GM23338 (cell line): ENCODE measurements around the gene HAP1. TPM values are rescaled to one million over a fixed set of nuclear protein-coding genes. Genes with fewer than 3 reads are reported as not detected.

ENCODE experiments used
- ATAC-seq: fragments of 200-7000 bp; cut with Tn5 transposase; 3 replicates; pipeline ENCODE4 v1.9.1; 2020
- DNase-seq: peaks from one replicate; pipeline ENCODE4 v3.0.0-alpha.2; 2015; ENCODE audit warnings: low spot score
- H2AFZ ChIP-seq: fragments of 200-600 bp; sonication (generic); 2 replicates; pipeline ENCODE4 v1.8.0; 2016; ENCODE audit warnings: antibody characterized with exemption, mild to moderate bottlenecking, moderate library complexity
- H3F3A ChIP-seq: fragments of 200-600 bp; sonication (generic); replicated peaks from 2 replicates; pipeline ENCODE4 v1.8.0; 2017; ENCODE audit warnings: antibody characterized with exemption, mixed run types, low read depth
- H3K27ac ChIP-seq: fragments of 200-600 bp; sonication (generic); 2 replicates; pipeline ENCODE4 v1.6.1; 2016; ENCODE audit warnings: low read depth
- H3K27me3 ChIP-seq: fragments of 200-600 bp; sonication (generic); 2 replicates; pipeline ENCODE4 v1.8.0; 2016; ENCODE audit warnings: mild to moderate bottlenecking, mixed run types, moderate library complexity; ENCODE audit not compliant: insufficient read depth
- H3K36me3 ChIP-seq: fragments of 200-600 bp; sonication (generic); 2 replicates; pipeline ENCODE4 v1.8.0; 2016; ENCODE audit warnings: mild to moderate bottlenecking; ENCODE audit not compliant: insufficient read depth
- H3K4me1 ChIP-seq: fragments of 200-600 bp; sonication (generic); 2 replicates; pipeline ENCODE4 v1.8.0; 2016; ENCODE audit warnings: mild to moderate bottlenecking, moderate library complexity; ENCODE audit not compliant: insufficient read depth
- H3K4me2 ChIP-seq: fragments of 200-600 bp; sonication (generic); 2 replicates; pipeline ENCODE4 v1.7.1; 2017; ENCODE audit warnings: mixed run types
- H3K4me3 ChIP-seq: fragments of 200-600 bp; sonication (generic); 2 replicates; pipeline ENCODE4 v1.6.1; 2016; ENCODE audit warnings: mixed run types
- H3K79me2 ChIP-seq: fragments of 200-600 bp; sonication (generic); replicated peaks from 2 replicates; pipeline ENCODE4 v1.8.0; 2017; ENCODE audit warnings: mild to moderate bottlenecking; ENCODE audit not compliant: insufficient read depth
- H3K9me2 ChIP-seq: fragments of 200-600 bp; sonication (generic); 2 replicates; pipeline ENCODE4 v1.8.0; 2017; ENCODE audit not compliant: insufficient read depth
- H4K20me1 ChIP-seq: fragments of 200-600 bp; sonication (generic); replicated peaks from 2 replicates; pipeline ENCODE4 v1.8.0; 2017; ENCODE audit warnings: mild to moderate bottlenecking; ENCODE audit not compliant: insufficient read depth
- H3K27ac Mint-ChIP-seq: 2 replicates; pipeline ENCODE4 v1.8.0; 2020; ENCODE audit warnings: inconsistent platforms, mild to moderate bottlenecking, moderate library complexity, mixed read lengths
- H3K27me3 Mint-ChIP-seq: 3 replicates; pipeline ENCODE4 v1.8.0; 2022; ENCODE audit warnings: low read depth, mild to moderate bottlenecking, moderate library complexity, mixed read lengths, inconsistent platforms; ENCODE audit not compliant: insufficient read depth, poor library complexity
- H3K36me3 Mint-ChIP-seq: 3 replicates; pipeline ENCODE4 v1.8.0; 2021; ENCODE audit warnings: low read depth, mild to moderate bottlenecking, inconsistent platforms, moderate library complexity, mixed read lengths
- H3K4me1 Mint-ChIP-seq: 3 replicates; pipeline ENCODE4 v1.8.0; 2020; ENCODE audit warnings: mild to moderate bottlenecking, inconsistent platforms, mixed read lengths
- H3K4me3 Mint-ChIP-seq: 3 replicates; pipeline ENCODE4 v1.8.0; 2021; ENCODE audit warnings: moderate library complexity, mild to moderate bottlenecking, inconsistent platforms, mixed read lengths
- H3K9me3 Mint-ChIP-seq: 3 replicates; pipeline ENCODE4 v1.8.0; 2020; ENCODE audit warnings: moderate library complexity, mild to moderate bottlenecking, inconsistent platforms, mixed read lengths
- CREB1 ChIP-seq: fragments of 250-450 bp; sonication (Bioruptor Pico); IDR thresholded peaks from 2 replicates; pipeline ENCODE4 v1.5.0; 2020; ENCODE audit warnings: low read depth, mild to moderate bottlenecking, moderate library complexity
- CTCF ChIP-seq, 2 experiments: fragments of 200-600 bp in 1 of 2; sonication (generic) in 1 of 2; conservative IDR thresholded peaks; 2 replicates each; pipeline versions ENCODE4 v1.5.1 to v1.6.1; 2016 to 2017; ENCODE audit warnings: antibody characterized with exemption in 2 of 2, low read depth in 2 of 2, mild to moderate bottlenecking in 2 of 2, moderate library complexity in 1 of 2
- ETS1 ChIP-seq: IDR thresholded peaks from 2 replicates; pipeline ENCODE4 v1.6.1; 2016; ENCODE audit warnings: antibody characterized with exemption
- EZH2 ChIP-seq: fragments of 200-600 bp; sonication (generic); IDR thresholded peaks from one replicate; pipeline ENCODE4 v1.8.0; 2017; ENCODE audit warnings: antibody characterized with exemption, mild to moderate bottlenecking, low read depth; ENCODE audit not compliant: unreplicated experiment
- EZH2phosphoT487 ChIP-seq: fragments of 200-600 bp; sonication (generic); IDR thresholded peaks from one replicate; pipeline ENCODE4 v1.8.1; 2018; ENCODE audit warnings: antibody characterized with exemption; ENCODE audit not compliant: unreplicated experiment
- JUNB ChIP-seq: IDR thresholded peaks from one replicate; pipeline ENCODE4 v1.6.1; 2016; ENCODE audit warnings: antibody characterized with exemption; ENCODE audit not compliant: unreplicated experiment
- NANOG ChIP-seq: IDR thresholded peaks from 2 replicates; pipeline ENCODE4 v1.6.1; 2016; ENCODE audit warnings: antibody characterized with exemption, borderline replicate concordance
- POLR2AphosphoS5 ChIP-seq: IDR thresholded peaks from 2 replicates; pipeline ENCODE4 v1.6.1; 2016; ENCODE audit warnings: antibody characterized with exemption, low read depth
- REST ChIP-seq: IDR thresholded peaks from one replicate; pipeline ENCODE4 v1.6.1; 2018; ENCODE audit warnings: antibody characterized with exemption; ENCODE audit not compliant: unreplicated experiment
- STAT1 ChIP-seq: IDR thresholded peaks from one replicate; pipeline ENCODE4 v1.6.1; 2016; ENCODE audit warnings: antibody characterized with exemption; ENCODE audit not compliant: unreplicated experiment
- ZNF114 ChIP-seq: fragments of 250-450 bp; sonication (Bioruptor Pico); IDR thresholded peaks from 2 replicates; pipeline ENCODE4 v1.5.0; 2020; ENCODE audit warnings: mild to moderate bottlenecking, moderate library complexity
- ZNF331 ChIP-seq: fragments of 250-450 bp; sonication (Bioruptor Pico); IDR thresholded peaks from 2 replicates; pipeline ENCODE4 v1.5.0; 2020; ENCODE audit warnings: low read depth, mild to moderate bottlenecking, moderate library complexity
- polyA plus RNA-seq: library from polyadenylated mRNA; unstranded; fragments of >200 nt; fragmentation: Nextera tagmentation; extraction: Ambion mirVana; gene quantifications from 2 replicates; pipeline ENCODE4 v1.2.1, GENCODE V29; 2016
- total RNA-seq: library from RNA; depleted of rRNA; stranded (reverse); fragments of >200 nt; shearing (Covaris generic); gene quantifications from 2 replicates; pipeline ENCODE4 v1.2.3, GENCODE V29; 2014
- TF ChIP-seq, protein P1 (sequence below): fragments of 250-450 bp; sonication (Bioruptor Pico); IDR thresholded peaks from 2 replicates; pipeline ENCODE4 v1.5.0; 2020; ENCODE audit warnings: mild to moderate bottlenecking, moderate library complexity

The HAP1 gene
- total and polyA plus RNA-seq, 2 experiments from 2014 or later = 1.6 to 2.2 TPM

DNA sequence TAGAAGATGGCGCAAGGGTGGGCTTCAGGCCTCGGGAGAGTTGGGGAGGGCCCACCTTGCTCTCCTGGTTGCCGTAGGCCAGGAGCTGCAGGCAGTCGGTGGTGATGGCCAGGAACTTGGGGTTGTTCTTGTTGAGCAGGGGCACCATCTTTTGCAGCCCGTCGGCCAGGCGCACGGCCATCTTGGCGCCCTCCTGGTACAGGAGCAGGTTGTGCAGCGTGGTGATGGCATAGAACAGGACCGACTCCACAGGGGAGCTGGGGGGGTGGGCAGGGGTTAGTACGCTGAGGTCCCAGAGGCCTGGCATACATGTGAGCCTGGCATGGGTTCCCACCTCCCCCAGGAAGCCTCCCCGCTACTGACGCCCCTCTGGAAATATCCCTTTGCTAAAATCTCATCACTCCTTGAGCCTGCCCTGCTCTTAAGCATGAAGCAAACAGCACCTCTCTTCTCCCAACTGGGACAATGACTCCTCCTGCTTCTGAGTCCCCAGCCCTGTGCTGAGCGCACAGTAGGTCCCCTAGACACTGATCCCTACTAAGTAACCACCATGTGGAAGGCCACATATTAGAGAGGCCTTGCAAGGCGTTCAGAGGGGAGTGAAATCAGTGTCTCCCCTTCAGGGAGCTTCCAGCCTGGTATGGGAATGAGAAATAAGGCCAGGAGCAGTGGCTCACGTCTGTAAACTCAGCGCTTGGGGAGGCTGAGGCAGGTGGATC is 33.0 kb upstream of the HAP1 start:
- H3K27ac ChIP-seq = no peak overlapping the region
- H3K79me2 ChIP-seq = peaks cover 2% of the 10 kb centered on the region; the same call in 1 of the 2 replicates
- DNase-seq = no peak
- H3K4me3 ChIP-seq = no peak overlapping the region
- H3K36me3 Mint-ChIP-seq = peaks cover 89% of the 10 kb centered on the region
- no peak overlapping the region for H2AFZ ChIP-seq
- no peaks in the 10 kb centered on the region for H3K27me3 ChIP-seq
- H3K4me1 ChIP-seq = peaks cover 9% of the 10 kb centered on the region
- H3K4me2 ChIP-seq = no peak overlapping the region
- TF ChIP-seq, protein P1, sequence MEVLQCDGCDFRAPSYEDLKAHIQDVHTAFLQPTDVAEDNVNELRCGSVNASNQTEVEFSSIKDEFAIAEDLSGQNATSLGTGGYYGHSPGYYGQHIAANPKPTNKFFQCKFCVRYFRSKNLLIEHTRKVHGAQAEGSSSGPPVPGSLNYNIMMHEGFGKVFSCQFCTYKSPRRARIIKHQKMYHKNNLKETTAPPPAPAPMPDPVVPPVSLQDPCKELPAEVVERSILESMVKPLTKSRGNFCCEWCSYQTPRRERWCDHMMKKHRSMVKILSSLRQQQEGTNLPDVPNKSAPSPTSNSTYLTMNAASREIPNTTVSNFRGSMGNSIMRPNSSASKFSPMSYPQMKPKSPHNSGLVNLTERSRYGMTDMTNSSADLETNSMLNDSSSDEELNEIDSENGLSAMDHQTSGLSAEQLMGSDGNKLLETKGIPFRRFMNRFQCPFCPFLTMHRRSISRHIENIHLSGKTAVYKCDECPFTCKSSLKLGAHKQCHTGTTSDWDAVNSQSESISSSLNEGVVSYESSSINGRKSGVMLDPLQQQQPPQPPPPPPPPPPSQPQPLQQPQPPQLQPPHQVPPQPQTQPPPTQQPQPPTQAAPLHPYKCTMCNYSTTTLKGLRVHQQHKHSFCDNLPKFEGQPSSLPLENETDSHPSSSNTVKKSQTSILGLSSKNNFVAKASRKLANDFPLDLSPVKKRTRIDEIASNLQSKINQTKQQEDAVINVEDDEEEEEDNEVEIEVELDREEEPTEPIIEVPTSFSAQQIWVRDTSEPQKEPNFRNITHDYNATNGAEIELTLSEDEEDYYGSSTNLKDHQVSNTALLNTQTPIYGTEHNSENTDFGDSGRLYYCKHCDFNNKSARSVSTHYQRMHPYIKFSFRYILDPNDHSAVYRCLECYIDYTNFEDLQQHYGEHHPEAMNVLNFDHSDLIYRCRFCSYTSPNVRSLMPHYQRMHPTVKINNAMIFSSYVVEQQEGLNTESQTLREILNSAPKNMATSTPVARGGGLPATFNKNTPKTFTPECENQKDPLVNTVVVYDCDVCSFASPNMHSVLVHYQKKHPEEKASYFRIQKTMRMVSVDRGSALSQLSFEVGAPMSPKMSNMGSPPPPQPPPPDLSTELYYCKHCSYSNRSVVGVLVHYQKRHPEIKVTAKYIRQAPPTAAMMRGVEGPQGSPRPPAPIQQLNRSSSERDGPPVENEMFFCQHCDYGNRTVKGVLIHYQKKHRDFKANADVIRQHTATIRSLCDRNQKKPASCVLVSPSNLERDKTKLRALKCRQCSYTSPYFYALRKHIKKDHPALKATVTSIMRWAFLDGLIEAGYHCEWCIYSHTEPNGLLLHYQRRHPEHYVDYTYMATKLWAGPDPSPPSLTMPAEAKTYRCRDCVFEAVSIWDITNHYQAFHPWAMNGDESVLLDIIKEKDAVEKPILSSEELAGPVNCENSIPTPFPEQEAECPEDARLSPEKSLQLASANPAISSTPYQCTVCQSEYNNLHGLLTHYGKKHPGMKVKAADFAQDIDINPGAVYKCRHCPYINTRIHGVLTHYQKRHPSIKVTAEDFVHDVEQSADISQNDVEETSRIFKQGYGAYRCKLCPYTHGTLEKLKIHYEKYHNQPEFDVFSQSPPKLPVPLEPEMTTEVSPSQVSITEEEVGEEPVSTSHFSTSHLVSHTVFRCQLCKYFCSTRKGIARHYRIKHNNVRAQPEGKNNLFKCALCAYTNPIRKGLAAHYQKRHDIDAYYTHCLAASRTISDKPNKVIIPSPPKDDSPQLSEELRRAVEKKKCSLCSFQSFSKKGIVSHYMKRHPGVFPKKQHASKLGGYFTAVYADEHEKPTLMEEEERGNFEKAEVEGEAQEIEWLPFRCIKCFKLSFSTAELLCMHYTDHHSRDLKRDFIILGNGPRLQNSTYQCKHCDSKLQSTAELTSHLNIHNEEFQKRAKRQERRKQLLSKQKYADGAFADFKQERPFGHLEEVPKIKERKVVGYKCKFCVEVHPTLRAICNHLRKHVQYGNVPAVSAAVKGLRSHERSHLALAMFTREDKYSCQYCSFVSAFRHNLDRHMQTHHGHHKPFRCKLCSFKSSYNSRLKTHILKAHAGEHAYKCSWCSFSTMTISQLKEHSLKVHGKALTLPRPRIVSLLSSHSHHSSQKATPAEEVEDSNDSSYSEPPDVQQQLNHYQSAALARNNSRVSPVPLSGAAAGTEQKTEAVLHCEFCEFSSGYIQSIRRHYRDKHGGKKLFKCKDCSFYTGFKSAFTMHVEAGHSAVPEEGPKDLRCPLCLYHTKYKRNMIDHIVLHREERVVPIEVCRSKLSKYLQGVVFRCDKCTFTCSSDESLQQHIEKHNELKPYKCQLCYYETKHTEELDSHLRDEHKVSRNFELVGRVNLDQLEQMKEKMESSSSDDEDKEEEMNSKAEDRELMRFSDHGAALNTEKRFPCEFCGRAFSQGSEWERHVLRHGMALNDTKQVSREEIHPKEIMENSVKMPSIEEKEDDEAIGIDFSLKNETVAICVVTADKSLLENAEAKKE (CRISPR knock-in tag) = no peak
- no peak for TF ChIP-seq ZNF331 (CRISPR knock-in tag)
- no peak for TF ChIP-seq REST
- TF ChIP-seq ETS1 = no peak
- TF ChIP-seq STAT1 = no peak
- no peak for TF ChIP-seq NANOG
- TF ChIP-seq CREB1 (CRISPR knock-in tag) = no peak
- no peak for TF ChIP-seq POLR2AphosphoS5
- TF ChIP-seq EZH2 = no peak
- TF ChIP-seq JUNB = no peak
- TF ChIP-seq ZNF114 (CRISPR knock-in tag) = no peak
- TF ChIP-seq EZH2phosphoT487 = no peak
- TF ChIP-seq CTCF (conservative IDR thresholded peaks at IDR 0.05; ENCODE audit: low read depth in 2 of 2) = no peak
- no peak overlapping the region for H3K27ac Mint-ChIP-seq
- no peaks in the 10 kb centered on the region for H4K20me1 ChIP-seq
- no peak overlapping the region for H3K4me3 Mint-ChIP-seq
- H3K4me1 Mint-ChIP-seq = peaks cover 10% of the 10 kb centered on the region
- 0 out of 2 replicates have a peak, but pooled peaks cover 9% of the 10 kb centered on the region for H3F3A ChIP-seq
- H3K27me3 Mint-ChIP-seq = peaks cover 6% of the 10 kb centered on the region
- H3K9me3 Mint-ChIP-seq = no peaks in the 10 kb centered on the region
- no peaks in the 10 kb centered on the region for H3K9me2 ChIP-seq
- H3K36me3 ChIP-seq = peaks cover 27% of the 10 kb centered on the region
- no peak for ATAC-seq
